Ramos (cell line): Measurements from ENCODE around the gene PTPRN.

Experiments
- in situ Hi-C: fragments of 300-500 bp; cut with MboI; formaldehyde crosslinking; loops from one replicate; pipeline ENCODE4 v1.14.3; 2022; ENCODE audit warnings: low sequenced_read_pairs; ENCODE audit not compliant: unreplicated experiment

Gene PTPRN

GRCh38 chr2:219308142-219309101, 779 bp downstream of the PTPRN start:
- in situ Hi-C loops = no loop called here

DNA sequence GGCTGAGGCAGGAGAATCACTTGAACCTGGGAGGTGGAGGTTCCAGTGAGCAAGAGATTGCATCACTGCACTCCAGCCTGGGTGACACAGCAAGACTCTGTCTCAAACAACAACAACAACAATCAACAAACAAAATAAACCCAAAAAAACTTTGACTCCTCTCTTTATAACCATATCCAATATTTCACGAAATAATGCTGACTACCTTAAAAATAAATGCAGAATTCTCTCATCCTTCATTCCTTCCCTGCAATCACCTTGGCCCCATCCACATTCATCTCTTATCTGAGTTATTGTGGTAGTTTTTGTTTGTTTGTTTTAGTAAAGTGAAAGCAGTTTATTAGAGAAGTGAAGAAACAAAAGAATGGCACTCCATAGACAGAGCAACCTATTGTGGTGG, 3.2 kb downstream of the PTPRN start:
- in situ Hi-C loops = no loop called here

GRCh38 chr2:219304223-219304622, 5.0 kb downstream of the PTPRN start:
- in situ Hi-C loops = no loop called here

GRCh38 chr2:219302412-219302968, 6.7 kb downstream of the PTPRN start:
- in situ Hi-C loops = no loop called here

DNA sequence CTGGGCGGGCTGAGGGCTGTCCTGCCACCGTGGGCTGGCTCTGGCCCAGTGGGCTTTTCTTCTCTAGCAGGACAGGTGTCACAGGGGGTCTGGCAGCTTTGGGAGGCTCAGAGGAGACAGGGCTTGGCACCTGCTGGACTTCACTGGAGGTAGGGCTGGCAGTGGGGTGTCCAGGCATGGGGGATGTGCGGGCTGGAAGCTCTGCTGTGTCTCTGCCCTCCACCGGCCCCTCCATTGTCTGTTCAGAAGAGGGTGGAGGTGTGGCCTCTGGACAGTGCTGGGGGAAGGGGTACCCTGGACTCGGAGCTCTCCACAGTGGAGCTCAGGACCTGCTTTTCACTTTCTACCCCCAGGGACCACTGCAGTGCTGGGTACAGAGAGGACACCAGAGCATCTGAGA, 9.2 kb downstream of the PTPRN start:
- in situ Hi-C loops = no loop called here

- in situ Hi-C loops = loop anchor here (5.0 kb wide), 1 partner anchor 137 kb away; the partner anchor contains the start of gene NHEJ1
Observed at GRCh38 chr2:219299372-219299760, 9.8 kb downstream of the PTPRN start.

- in situ Hi-C loops = loop anchor here (5.0 kb wide), 1 partner anchor 137 kb away; the partner anchor contains the start of gene NHEJ1
Observed at GRCh38 chr2:219298759-219299371, 10.3 kb downstream of the PTPRN start.

DNA sequence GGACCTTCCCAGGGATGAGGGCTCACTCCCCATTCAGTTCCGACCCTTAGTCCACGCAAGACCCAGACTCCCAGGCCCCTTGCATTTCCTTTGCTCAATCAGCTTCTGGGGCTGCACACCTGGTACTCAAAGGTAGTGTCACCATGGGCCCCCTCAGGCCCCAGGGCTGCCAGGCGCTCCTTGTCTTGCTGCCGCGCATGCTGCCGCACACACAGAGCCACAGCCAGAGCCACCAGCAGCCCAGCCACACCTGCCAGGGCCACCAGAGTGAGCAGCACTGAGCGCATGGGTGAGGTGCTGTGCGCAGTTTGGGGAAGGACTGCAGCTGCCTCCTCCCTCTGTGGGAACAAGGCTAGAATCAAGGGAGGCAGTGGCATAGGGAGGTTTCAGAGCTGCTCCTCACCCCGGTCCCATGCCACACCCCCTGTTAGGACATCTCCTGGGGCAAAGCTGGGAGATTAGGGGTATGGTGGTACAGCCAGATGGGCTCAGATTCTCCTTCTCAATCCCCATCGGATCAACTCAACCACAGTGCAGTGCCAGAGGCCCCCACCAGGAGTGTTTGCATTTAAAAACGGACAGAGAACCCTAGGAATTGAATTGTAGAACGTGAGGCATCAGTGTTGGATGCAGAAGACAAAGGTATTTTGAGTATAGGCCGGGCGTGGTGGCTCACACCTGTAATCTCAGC, 11.3 kb downstream of the PTPRN start:
- in situ Hi-C loops = loop anchor here (5.0 kb wide), 1 partner anchor 136 kb away; the partner anchor contains the start of gene NHEJ1

GRCh38 chr2:219296631-219297391, 12.4 kb downstream of the PTPRN start:
- in situ Hi-C loops = loop anchor here (5.0 kb wide), 1 partner anchor 135 kb away; the partner anchor contains the start of gene NHEJ1

GRCh38 chr2:219296142-219296541, 13.1 kb downstream of the PTPRN start:
- in situ Hi-C loops = loop anchor here (5.0 kb wide), 1 partner anchor 134 kb away; the partner anchor contains the start of gene NHEJ1

- in situ Hi-C loops = loop anchor here (5.0 kb wide), 2 partner anchors 47 to 132 kb away; partner anchors contain the start of genes GLB1L, NHEJ1 and STK16
Observed at GRCh38 chr2:219294356-219295351, 14.5 kb downstream of the PTPRN start.

- in situ Hi-C loops = loop anchor here (5.0 kb wide), 1 partner anchor 46 kb away; the partner anchor contains the start of genes GLB1L and STK16
Observed at GRCh38 chr2:219293736-219294231, 15.4 kb downstream of the PTPRN start.

GRCh38 chr2:219292616-219293015, 16.6 kb downstream of the PTPRN start:
- in situ Hi-C loops = loop anchor here (5.0 kb wide), 1 partner anchor 45 kb away; the partner anchor contains the start of genes GLB1L and STK16

DNA sequence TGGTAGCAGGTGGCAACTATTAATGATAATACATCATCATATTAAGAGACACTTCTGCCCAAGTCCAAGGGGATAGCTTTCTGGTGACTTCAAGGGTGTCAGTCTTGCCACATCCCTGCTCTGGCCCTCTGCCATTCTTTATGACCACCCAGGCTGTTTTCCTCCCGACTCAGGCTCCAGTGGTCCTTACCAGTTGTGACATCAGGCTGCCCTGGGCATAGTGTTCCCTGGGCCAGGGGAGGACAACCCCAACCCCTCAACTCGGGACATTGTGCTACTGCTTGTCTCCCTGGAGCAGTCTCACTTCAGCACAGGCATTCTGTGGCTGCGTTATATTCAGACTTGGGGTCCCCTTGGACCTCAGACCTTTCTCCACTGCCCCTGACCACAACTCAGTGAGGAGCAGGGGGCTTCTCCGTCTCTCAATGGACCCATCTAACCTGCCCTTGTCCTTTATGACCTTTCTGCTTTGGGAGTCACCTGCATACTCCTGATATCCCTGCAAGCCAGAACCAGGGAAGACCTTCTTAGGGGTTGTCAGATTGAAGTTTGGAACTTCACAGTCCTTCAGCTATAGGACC, 17.2 kb downstream of the PTPRN start:
- in situ Hi-C loops = loop anchor here (5.0 kb wide), 1 partner anchor 45 kb away; the partner anchor contains the start of genes GLB1L and STK16

DNA sequence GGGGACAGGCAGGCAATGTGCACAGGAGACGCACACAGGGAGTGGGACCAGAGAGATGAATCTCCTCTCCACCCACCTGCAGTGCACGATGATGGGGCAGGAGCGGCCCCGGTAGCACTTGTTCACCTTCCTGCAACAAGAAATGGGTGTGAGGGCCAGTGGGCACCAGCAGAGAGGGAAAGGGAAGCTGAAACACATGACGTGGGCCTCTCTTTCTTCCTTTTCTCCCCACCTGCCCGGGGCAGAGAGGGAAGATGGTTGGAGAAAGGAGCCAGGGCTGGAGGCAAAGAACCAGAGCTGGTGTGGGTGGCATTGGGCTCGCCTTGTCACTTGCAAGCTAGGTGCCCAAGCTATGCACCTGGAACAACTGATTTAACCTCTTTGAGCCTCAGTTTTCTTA, 17.8 kb downstream of the PTPRN start:
- in situ Hi-C loops = loop anchor here (5.0 kb wide), 1 partner anchor 44 kb away; the partner anchor contains the start of genes GLB1L and STK16

DNA sequence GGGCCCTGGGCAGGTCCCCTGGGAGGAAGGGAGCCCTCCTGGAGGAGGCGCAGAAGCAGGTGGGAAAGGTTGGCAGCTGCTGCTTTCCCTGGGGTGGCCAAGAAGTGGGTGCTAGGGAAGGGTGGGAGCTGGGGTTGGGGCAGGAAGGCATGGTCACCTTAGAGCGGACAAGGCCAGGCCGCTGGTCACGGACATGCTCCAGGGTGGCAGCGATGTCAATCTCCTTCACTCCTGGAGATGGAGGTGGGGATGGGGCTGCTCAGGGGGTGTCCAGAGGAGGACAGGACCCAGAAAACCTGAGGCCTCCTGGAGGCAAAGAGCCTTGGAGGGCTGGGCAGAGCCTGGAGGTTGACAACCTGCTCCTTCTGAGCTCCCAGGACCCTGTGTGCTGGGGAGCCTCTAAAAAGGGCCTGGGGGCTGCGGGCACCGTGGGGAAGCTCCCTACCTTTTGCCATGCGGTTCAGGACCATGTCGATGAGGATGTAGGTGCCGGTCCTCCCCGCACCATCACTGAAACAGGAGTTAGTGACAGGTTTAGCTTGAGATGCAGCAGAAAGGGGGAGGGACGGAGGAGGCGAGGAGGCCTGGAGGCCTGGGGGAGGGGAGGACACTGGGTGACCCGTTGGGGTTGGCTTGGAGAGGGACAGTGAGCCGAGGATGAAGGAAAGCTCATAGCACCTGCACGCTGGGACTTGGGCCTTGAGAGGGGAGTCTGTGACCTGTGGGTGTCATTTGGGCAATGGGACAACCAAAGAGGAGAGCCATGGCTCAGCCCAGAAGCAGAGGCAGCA, 18.6 kb downstream of the PTPRN start:
- in situ Hi-C loops = loop anchor here (5.0 kb wide), 1 partner anchor 43 kb away; the partner anchor contains the start of genes GLB1L and STK16
